ENCODE measurements around the gene RTL9.
"Not testable (repeated sequence)": the region's sequence is repeated elsewhere in the genome, so short reads cannot be mapped to it uniquely, and the experiment has no call there.

Gene RTL9

GRCh38 chrX:110406250-110406649, 47.6 kb downstream of the RTL9 start:
- DNase-seq (ENCODE audit: low read depth): not testable (repeated sequence)

- no peak for DNase-seq (ENCODE audit: low read depth)
Observed at GRCh38 chrX:110406822-110407221, 48.2 kb downstream of the RTL9 start.

GRCh38 chrX:110407910-110408545, 49.4 kb downstream of the RTL9 start:
- no peak for DNase-seq (ENCODE audit: low read depth)

Data from stromal cell of bone marrow (primary cell).